Peyer's patch (tissue), 4 donors: ENCODE results near the gene HSPG2.

Source experiments
- CTCF ChIP-seq, 6 experiments: fragments of 450-650 bp in 4 of 6; fragments of 200-600 bp in 2 of 6; sonication (generic) in 1 of 6; IDR thresholded peaks; one replicate each; pipeline ENCODE4 v1.5.1; 2017 to 2019; ENCODE audit warnings: antibody characterized with exemption in 6 of 6, mild to moderate bottlenecking in 3 of 6, moderate library complexity in 1 of 6
- POLR2A ChIP-seq, 2 donors: fragments of 450-650 bp; IDR thresholded peaks; one replicate each; pipeline ENCODE4 v1.5.1; 2017; ENCODE audit warnings: antibody characterized with exemption in 2 of 2, mild to moderate bottlenecking in 2 of 2, moderate library complexity in 2 of 2

DNA sequence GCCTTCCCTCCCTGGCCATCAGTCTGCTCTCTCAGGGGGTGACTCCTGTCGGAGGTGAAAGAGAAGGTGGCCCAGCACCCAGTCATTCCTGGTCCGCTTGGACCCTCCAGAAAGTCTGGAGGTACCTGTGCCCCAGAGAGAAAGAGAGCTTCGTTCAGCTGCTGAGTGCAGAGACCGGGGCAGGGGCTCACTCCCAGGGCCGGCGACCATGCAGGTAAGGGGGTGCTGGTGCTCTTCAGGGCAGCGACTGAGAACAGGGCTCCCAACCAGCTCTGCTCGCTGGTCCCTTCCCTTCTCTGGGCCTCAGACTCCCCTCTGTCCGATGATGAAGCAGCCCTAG lies 30.1 kb downstream of the HSPG2 start:
- TF ChIP-seq CTCF (IDR thresholded peaks at IDR 0.05) (no peak), POLR2A (IDR thresholded peaks at IDR 0.05) (no peak)
